ENCODE results near the gene CCER1.

GRCh38 chr12:90964616-90965015 lies 9.6 kb upstream of the CCER1 start:
- TF ChIP-seq POLR2A (IDR thresholded peaks at IDR 0.05) = no peak
- TF ChIP-seq CTCF (IDR thresholded peaks at IDR 0.05) = no peak
- no peak for TF ChIP-seq POLR2AphosphoS5 (IDR thresholded peaks at IDR 0.05)
- no peak for TF ChIP-seq EP300 (IDR thresholded peaks at IDR 0.05)
